Measurements from ENCODE around the gene ZNF683.

- TF ChIP-seq, protein P1, sequence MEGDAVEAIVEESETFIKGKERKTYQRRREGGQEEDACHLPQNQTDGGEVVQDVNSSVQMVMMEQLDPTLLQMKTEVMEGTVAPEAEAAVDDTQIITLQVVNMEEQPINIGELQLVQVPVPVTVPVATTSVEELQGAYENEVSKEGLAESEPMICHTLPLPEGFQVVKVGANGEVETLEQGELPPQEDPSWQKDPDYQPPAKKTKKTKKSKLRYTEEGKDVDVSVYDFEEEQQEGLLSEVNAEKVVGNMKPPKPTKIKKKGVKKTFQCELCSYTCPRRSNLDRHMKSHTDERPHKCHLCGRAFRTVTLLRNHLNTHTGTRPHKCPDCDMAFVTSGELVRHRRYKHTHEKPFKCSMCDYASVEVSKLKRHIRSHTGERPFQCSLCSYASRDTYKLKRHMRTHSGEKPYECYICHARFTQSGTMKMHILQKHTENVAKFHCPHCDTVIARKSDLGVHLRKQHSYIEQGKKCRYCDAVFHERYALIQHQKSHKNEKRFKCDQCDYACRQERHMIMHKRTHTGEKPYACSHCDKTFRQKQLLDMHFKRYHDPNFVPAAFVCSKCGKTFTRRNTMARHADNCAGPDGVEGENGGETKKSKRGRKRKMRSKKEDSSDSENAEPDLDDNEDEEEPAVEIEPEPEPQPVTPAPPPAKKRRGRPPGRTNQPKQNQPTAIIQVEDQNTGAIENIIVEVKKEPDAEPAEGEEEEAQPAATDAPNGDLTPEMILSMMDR (IDR thresholded peaks at IDR 0.05; ENCODE audit: insufficient read depth, low read length, poor library complexity, severe bottlenecking) = no peak
- TF ChIP-seq EZH2phosphoT487 (conservative IDR thresholded peaks at IDR 0.05; ENCODE audit: low read length) = no peak
These were observed 35.9 kb downstream of the ZNF683 start for GRCh38 chr1:26336477-26337205.
